ENCODE measurements around the gene CCNF. TPM values are rescaled to one million over a fixed set of nuclear protein-coding genes. Genes with fewer than 3 reads are reported as not detected.

CCNF gene
- total and polyA plus RNA-seq, 2 of the 4 experiments (the other 2 are of a cell fraction), result 8.2 to 20.1 TPM

DNA sequence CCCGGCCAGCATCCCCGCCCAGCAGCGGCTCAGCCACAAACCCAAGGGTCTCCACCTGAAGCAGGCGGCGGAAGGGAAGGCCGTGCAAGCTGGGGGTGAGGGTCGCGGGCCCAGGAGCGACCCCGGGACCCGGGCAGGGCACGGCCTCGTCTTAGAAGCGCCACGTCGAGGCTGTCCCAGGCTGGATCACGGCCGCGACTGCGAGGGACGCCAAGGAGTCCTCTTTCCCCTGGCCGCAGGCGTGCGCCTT, 538 bp upstream of the CCNF start:
- H2BK5ac ChIP-seq (ENCODE audit: low read depth, low read length, poor library complexity, severe bottlenecking), result peak overlapping the region; percentile 69
- no peak for DNase-seq
- ATAC-seq (ENCODE audit: low read depth), result no peak
- POLR2A ChIA-PET (ENCODE audit: unreplicated experiment), result no interaction called here
- peak overlapping the region; percentile 61 for H2AK5ac ChIP-seq (ENCODE audit: low read depth, low read length)
- dilution Hi-C loops (cut with HindIII; ENCODE audit: low sequenced_read_pairs, unreplicated experiment) (no loop called here), intact Hi-C loops (cut with micrococcal nuclease) (loop anchor here (1.0 to 2.0 kb wide), 2 partner anchors 88 to 160 kb away; partner anchors contain the start of genes ABCA3 and RNPS1), in situ Hi-C loops (cut with MboI; ENCODE audit: low sequenced_read_pairs) (loop anchor here (10.0 kb wide), 1 partner anchor 154 kb away; no protein-coding TSS in a partner anchor)
- H2AFZ ChIP-seq (replicated peaks; ENCODE audit: low read length, poor library complexity), result peak overlapping the region; percentile 100
- no peak overlapping the region for H3K18ac ChIP-seq (ENCODE audit: low read depth, low read length)
- peak overlapping the region; percentile 80 for H3K4me2 ChIP-seq (ENCODE audit: low read depth, low read length)
- no TSS peak for BruUV-seq (replicated peaks)
- 0% methylated on average over 23 of the region's 24 CpGs; no CpG with 5 or more reads in 1 of the 2 experiments for WGBS, 2 experiments (ENCODE audit: extremely low coverage in 2 of 2, insufficient read length in 1 of 2)
- H2BK120ac ChIP-seq (ENCODE audit: low read depth, low read length), result peak overlapping the region; percentile 52; the same call in 1 of the 2 replicates
- peak overlapping the region; percentile 97 for H2AK9ac ChIP-seq (replicated peaks; ENCODE audit: low read depth, low read length, poor library complexity)
- peak overlapping the region; percentile 17; the same call in 1 of the 2 replicates for H3K56ac ChIP-seq (ENCODE audit: extremely low read depth, insufficient read depth, low read length)
- H4K20me1 ChIP-seq (ENCODE audit: insufficient read depth, low read length), result 0 out of 2 replicates have a peak, but pooled peaks cover 3% of the 10 kb centered on the region
- H3K27me3 ChIP-seq (ENCODE audit: control insufficient read depth, insufficient read depth, low read length), result no peaks in the 10 kb centered on the region
- peak overlapping the region; percentile 69 for H3K9ac ChIP-seq (ENCODE audit: low read depth, low read length)
- no peaks in the 10 kb centered on the region for H3K9me3 ChIP-seq (ENCODE audit: control insufficient read depth, insufficient read depth, low read length)
- no peak overlapping the region for H2BK20ac ChIP-seq (ENCODE audit: low read depth, low read length)
- peak overlapping the region; percentile 87; the same call in 1 of the 2 replicates for H3K23ac ChIP-seq (ENCODE audit: low read depth, low read length)
- peaks cover 6% of the 10 kb centered on the region for H3K36me3 ChIP-seq (ENCODE audit: control insufficient read depth, insufficient read depth, low read length)
- H4K8ac ChIP-seq (ENCODE audit: low read depth in 2 of 2, low read length in 2 of 2), result peak overlapping the region; percentile 79 to 93
- peak overlapping the region; percentile 54; the same call in 1 of the 3 replicates for H2BK15ac ChIP-seq (ENCODE audit: low read depth, low read length)
- H3K27ac ChIP-seq (ENCODE audit: insufficient read depth, low read length), result peak overlapping the region; percentile 37; the same call in 1 of the 2 replicates
- peak overlapping the region; percentile 97 for H3K14ac ChIP-seq (replicated peaks; ENCODE audit: low read depth, low read length)
- CTCF ChIA-PET, result no interaction called here
- peak overlapping the region; percentile 89 for H3K4me3 ChIP-seq (ENCODE audit: insufficient read depth, low read depth, low read length)
- peaks cover 12% of the 10 kb centered on the region; the same call in 1 of the 2 replicates for H3K9me1 ChIP-seq (ENCODE audit: insufficient read depth, low read length)
- H3K4me1 ChIP-seq (ENCODE audit: control insufficient read depth, insufficient read depth, low read length), result peaks cover 4% of the 10 kb centered on the region
- H4K91ac ChIP-seq (ENCODE audit: insufficient read depth, low read depth, low read length), result peak overlapping the region; percentile 89
- H4K5ac ChIP-seq (ENCODE audit: low read depth, low read length), result no peak overlapping the region
- H3K79me1 ChIP-seq (ENCODE audit: low read depth in 1 of 2, low read length in 2 of 2), result peaks cover 37 to 48% of the 10 kb centered on the region in 2 experiments
- H3K4ac ChIP-seq (ENCODE audit: low read depth, low read length), result peak overlapping the region; percentile 86
- no peak for TF ChIP-seq RAD21 (IDR thresholded peaks at IDR 0.05; ENCODE audit: low read length)
- TF ChIP-seq, protein P1, sequence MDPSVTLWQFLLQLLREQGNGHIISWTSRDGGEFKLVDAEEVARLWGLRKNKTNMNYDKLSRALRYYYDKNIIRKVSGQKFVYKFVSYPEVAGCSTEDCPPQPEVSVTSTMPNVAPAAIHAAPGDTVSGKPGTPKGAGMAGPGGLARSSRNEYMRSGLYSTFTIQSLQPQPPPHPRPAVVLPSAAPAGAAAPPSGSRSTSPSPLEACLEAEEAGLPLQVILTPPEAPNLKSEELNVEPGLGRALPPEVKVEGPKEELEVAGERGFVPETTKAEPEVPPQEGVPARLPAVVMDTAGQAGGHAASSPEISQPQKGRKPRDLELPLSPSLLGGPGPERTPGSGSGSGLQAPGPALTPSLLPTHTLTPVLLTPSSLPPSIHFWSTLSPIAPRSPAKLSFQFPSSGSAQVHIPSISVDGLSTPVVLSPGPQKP (IDR thresholded peaks at IDR 0.05; ENCODE audit: borderline replicate concordance, low read depth, low read length), result no peak
- TF ChIP-seq BHLHE40 (IDR thresholded peaks at IDR 0.05; ENCODE audit: low read depth, low read length), result no peak
- TF ChIP-seq, protein P2, sequence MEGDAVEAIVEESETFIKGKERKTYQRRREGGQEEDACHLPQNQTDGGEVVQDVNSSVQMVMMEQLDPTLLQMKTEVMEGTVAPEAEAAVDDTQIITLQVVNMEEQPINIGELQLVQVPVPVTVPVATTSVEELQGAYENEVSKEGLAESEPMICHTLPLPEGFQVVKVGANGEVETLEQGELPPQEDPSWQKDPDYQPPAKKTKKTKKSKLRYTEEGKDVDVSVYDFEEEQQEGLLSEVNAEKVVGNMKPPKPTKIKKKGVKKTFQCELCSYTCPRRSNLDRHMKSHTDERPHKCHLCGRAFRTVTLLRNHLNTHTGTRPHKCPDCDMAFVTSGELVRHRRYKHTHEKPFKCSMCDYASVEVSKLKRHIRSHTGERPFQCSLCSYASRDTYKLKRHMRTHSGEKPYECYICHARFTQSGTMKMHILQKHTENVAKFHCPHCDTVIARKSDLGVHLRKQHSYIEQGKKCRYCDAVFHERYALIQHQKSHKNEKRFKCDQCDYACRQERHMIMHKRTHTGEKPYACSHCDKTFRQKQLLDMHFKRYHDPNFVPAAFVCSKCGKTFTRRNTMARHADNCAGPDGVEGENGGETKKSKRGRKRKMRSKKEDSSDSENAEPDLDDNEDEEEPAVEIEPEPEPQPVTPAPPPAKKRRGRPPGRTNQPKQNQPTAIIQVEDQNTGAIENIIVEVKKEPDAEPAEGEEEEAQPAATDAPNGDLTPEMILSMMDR (conservative IDR thresholded peaks at IDR 0.05; ENCODE audit: low read depth, low read length), result no peak
- no peak for TF ChIP-seq MAZ (IDR thresholded peaks at IDR 0.05; ENCODE audit: borderline replicate concordance, low read depth, low read length)
- TF ChIP-seq, protein P3, sequence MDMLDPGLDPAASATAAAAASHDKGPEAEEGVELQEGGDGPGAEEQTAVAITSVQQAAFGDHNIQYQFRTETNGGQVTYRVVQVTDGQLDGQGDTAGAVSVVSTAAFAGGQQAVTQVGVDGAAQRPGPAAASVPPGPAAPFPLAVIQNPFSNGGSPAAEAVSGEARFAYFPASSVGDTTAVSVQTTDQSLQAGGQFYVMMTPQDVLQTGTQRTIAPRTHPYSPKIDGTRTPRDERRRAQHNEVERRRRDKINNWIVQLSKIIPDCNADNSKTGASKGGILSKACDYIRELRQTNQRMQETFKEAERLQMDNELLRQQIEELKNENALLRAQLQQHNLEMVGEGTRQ (IDR thresholded peaks at IDR 0.05; ENCODE audit: low read depth, low read length), result no peak
- TF ChIP-seq MXI1 (IDR thresholded peaks at IDR 0.05; ENCODE audit: borderline replicate concordance, low read depth, low read length), result no peak
- no peak for TF ChIP-seq NFE2L2 (IDR thresholded peaks at IDR 0.05; ENCODE audit: low read depth, low read length)
- TF ChIP-seq SMC3 (IDR thresholded peaks at IDR 0.05; ENCODE audit: low read depth, low read length), result no peak
- TF ChIP-seq POLR2A (IDR thresholded peaks at IDR 0.05; ENCODE audit: low read depth, low read length), result no peak
- no peak for TF ChIP-seq RCOR1 (IDR thresholded peaks at IDR 0.05; ENCODE audit: insufficient replicate concordance, low read length)
- TF ChIP-seq RFX5 (IDR thresholded peaks at IDR 0.05; ENCODE audit: low read depth, low read length), result no peak
- TF ChIP-seq MAFK (IDR thresholded peaks at IDR 0.05; ENCODE audit: low read depth, low read length), result no peak
- no peak for TF ChIP-seq CHD1 (IDR thresholded peaks at IDR 0.05; ENCODE audit: low read depth, low read length)
- TF ChIP-seq FOS (IDR thresholded peaks at IDR 0.05; ENCODE audit: low read depth, low read length), result no peak
- no peak for TF ChIP-seq CEBPB (IDR thresholded peaks at IDR 0.05; ENCODE audit: low read depth, low read length)

All from IMR-90 (cell line).